AG09319 (cell line): ENCODE data around the gene CCNB1.
"Not testable (repeated sequence)": the region's sequence is repeated elsewhere in the genome, so short reads cannot be mapped to it uniquely, and the experiment has no call there.

Experiments used
- DNase-seq: peaks from one replicate; pipeline ENCODE4 v3.0.0-alpha.2; 2010; ENCODE audit warnings: low read depth; ENCODE audit errors: extremely low read depth
- TF ChIP-seq, protein P1 (sequence below): IDR thresholded peaks from 2 replicates; pipeline ENCODE4 v1.5.1; 2011; ENCODE audit warnings: low read depth, mild to moderate bottlenecking, inconsistent platforms, low read length, moderate library complexity

Gene CCNB1

DNA sequence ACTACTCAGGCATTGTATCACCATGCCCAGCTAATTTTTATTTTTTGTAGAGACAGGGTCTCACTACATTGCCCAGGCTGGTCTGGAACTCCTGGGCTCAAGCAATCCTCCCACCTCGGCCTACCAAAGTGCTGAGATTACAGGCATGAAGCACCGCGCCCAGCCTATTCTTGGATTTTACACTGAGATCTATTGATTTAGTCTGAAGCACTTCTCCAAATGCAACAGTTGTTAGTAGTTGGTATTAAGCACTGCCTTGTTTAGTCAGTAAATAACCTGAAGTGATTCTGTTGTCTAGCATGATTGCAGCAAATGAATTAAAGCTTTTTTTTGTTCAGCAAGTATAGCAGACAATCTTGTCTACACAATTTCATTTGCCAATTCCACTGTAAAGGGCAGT lies 8.9 kb upstream of the CCNB1 start:
- no peak for DNase-seq
- TF ChIP-seq, protein P1, sequence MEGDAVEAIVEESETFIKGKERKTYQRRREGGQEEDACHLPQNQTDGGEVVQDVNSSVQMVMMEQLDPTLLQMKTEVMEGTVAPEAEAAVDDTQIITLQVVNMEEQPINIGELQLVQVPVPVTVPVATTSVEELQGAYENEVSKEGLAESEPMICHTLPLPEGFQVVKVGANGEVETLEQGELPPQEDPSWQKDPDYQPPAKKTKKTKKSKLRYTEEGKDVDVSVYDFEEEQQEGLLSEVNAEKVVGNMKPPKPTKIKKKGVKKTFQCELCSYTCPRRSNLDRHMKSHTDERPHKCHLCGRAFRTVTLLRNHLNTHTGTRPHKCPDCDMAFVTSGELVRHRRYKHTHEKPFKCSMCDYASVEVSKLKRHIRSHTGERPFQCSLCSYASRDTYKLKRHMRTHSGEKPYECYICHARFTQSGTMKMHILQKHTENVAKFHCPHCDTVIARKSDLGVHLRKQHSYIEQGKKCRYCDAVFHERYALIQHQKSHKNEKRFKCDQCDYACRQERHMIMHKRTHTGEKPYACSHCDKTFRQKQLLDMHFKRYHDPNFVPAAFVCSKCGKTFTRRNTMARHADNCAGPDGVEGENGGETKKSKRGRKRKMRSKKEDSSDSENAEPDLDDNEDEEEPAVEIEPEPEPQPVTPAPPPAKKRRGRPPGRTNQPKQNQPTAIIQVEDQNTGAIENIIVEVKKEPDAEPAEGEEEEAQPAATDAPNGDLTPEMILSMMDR = no peak

DNA sequence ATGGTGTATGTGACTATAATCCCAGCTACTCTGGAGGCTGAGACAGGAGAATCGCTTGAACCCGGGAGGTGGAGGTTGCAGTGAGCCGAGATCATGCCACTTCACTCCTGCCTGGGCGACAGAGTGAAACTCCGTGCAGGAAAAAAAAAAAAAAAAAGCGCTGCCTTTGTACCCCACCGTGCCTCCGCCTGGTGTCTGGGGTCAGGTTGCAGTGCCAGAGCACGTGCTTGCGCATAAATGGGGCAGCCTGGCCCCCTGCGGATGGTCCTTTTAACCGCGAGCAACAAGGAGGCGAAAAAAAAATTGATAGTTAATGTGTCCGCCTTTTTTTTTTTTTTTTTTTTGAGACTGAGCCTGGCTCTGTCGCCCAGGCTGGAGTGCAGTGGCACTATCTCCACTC lies 6.3 kb upstream of the CCNB1 start:
- no peak for DNase-seq
- TF ChIP-seq, protein P1 = no peak

DNA sequence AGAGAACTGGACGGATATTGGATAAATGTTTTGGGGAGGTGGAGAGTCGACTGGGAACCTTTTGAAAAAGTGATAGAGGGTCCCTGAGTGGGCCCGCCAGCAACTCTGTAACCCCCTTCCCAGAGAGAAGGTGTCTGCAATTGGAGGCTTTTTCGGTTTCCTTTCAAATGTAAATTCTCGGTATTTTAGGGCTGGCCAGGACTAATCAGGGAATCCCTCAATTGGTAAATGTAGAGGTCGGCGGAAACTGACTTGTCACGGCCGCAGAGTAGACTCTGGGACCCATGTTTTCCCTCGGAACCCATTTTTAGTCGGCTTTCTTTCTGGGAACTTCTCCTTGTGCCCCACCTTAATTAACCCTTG lies 524 bp downstream of the CCNB1 start:
- no peak for DNase-seq
- TF ChIP-seq, protein P1 = no peak

DNA sequence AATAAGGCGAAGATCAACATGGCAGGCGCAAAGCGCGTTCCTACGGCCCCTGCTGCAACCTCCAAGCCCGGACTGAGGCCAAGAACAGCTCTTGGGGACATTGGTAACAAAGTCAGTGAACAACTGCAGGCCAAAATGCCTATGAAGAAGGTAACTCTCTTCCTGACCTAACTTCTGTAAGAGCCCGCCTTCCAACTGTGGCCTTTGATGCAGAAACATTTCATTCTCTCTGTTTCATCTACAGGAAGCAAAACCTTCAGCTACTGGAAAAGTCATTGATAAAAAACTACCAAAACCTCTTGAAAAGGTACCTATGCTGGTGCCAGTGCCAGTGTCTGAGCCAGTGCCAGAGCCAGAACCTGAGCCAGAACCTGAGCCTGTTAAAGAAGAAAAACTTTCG lies 979 bp downstream of the CCNB1 start:
- TF ChIP-seq, protein P1 = no peak
- no peak for DNase-seq

DNA sequence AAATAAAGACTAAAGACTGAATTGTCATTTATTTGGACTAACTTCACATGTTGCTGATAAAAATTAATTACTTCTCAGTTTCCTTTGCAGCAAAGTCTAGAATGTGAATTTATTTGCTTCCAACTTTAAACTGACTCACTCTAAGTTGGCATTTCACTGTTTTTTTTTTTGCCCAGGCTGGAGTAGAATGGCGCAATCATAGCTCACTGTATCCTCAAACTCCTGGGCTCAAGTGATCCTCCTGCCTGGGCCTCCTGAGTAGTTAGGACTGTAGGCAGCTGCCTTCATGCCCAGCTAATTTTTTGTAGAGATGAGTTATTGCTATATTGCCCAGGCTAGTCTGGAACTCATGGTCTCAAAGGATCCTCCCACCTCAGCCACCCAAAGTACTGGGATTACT lies 3.5 kb downstream of the CCNB1 start:
- no peak for DNase-seq

DNA sequence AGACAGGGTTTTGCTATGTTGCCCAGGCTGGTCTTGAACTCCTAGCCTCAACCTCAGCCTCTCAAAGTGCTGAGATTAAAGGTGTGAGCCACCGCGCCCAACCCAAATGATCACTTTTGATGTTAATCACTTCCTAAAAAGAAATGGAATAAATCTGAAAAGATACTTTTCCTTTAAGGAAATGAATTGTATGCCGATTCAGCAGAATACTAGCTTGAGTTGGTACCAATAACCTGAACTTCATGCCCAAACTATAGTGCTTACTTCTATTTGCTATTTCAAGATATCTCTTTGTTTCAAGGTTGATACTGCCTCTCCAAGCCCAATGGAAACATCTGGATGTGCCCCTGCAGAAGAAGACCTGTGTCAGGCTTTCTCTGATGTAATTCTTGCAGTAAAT lies 4.0 kb downstream of the CCNB1 start:
- TF ChIP-seq, protein P1 = no peak
- DNase-seq = no peak

More for the DNA sequence above, 3.5 kb downstream of the CCNB1 start:
- TF ChIP-seq, protein P1 = no peak

DNA sequence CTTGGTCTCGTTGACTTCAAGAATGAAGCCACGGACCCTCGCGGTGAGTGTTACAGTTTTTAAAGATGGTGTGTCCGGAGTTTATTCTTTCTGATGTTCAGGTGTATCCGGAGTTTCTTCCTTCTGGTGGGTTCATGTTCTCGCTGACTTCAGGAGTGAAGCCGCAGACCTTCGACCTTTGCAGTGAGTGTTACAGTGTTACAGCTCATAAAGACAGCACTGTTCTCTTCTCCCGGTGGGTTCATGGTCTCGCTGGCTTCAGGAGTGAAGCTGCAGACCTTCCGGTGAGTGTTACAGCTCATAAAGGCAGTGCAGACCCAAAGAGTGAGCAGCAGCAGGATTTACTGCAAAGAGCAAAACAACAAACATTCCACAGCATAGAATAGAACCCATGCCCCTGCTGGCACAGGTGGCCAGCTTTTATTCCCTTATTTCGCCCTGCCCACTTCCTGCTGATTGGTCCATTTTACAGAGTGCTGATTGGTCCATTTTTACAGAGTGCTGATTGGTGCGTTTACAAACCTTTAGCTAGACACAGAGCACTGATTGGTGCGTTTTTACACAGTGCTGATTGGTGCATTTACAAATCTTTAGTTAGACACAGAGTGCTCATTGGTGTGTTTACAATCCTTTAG lies 14.8 kb downstream of the CCNB1 start:
- not testable (repeated sequence) for DNase-seq

DNA sequence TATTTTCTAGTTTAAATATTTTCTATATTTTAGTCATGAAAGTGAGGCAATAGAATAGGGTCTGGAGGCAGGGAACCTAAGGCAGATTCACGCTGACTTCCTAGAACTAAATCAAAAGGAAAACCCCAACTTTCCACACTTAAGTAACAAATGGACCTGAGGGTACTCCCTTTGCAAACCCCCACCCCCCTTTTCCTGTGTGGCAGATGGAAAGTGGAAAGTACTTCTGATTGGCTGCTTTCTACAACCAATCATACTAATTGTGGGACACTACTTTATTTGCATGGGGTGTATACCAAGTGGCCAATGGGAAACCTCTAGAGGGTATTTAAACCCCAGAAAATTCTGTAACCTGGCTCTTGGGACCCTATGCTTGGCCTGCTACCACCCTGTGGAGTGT lies 17.7 kb downstream of the CCNB1 start:
- DNase-seq = no peak
- TF ChIP-seq, protein P1 = no peak
